K562 (cell line): ENCODE measurements around the gene CCDC87. TPM values are rescaled to one million over a fixed set of nuclear protein-coding genes. Genes with fewer than 3 reads are reported as not detected.
A peak's percentile ranks its signal among the peaks of the same experiment; 100 is the strongest.

Source experiments
- CUX1 ChIP-seq: fragments of 200-800 bp; sonication (Bioruptor generic); IDR thresholded peaks from 2 replicates; pipeline ENCODE4 v1.6.1; 2016; ENCODE audit warnings: missing genetic modification characterization, missing compliant biosample characterization
- MECOM ChIP-seq: fragments of 250-450 bp; sonication (Bioruptor Pico); IDR thresholded peaks from 2 replicates; pipeline ENCODE4 v1.8.0; 2022; ENCODE audit warnings: inconsistent platforms
- MEF2A ChIP-seq: IDR thresholded peaks from 2 replicates; pipeline ENCODE4 v1.6.1; 2011; ENCODE audit warnings: low read depth, mild to moderate bottlenecking, low read length, moderate library complexity; ENCODE audit not compliant: control insufficient read depth
- STAT5B ChIP-seq: fragments of 250-450 bp; sonication (Bioruptor Pico); IDR thresholded peaks from 2 replicates; pipeline ENCODE4 v1.8.0; 2021; ENCODE audit warnings: mild to moderate bottlenecking, inconsistent platforms
- TFAP4 ChIP-seq: sonication (generic); formaldehyde crosslinking; IDR thresholded peaks from 2 replicates; pipeline ENCODE4 v1.8.0; 2022; ENCODE audit warnings: missing genetic modification reagents, mild to moderate bottlenecking, moderate library complexity, borderline replicate concordance
- ZFX ChIP-seq: sonication (generic); formaldehyde crosslinking; IDR thresholded peaks from 2 replicates; pipeline ENCODE4 v1.8.0; 2022; ENCODE audit warnings: mild to moderate bottlenecking, missing genetic modification reagents, moderate library complexity
- ZNF586 ChIP-seq: fragments of 450-650 bp; formaldehyde crosslinking; conservative IDR thresholded peaks from 2 replicates; pipeline ENCODE4 v1.4.0; 2020; ENCODE audit warnings: mild to moderate bottlenecking, moderate library complexity
- polyA plus RNA-seq, 8 experiments: library from polyadenylated mRNA; depleted of rRNA in 4 of 8; stranded (reverse) in 5 of 8; unstranded in 3 of 8; fragments of >200 nt; fragmentation: Nextera tagmentation in 2 of 8; fragmentation: Illumina TruSeq in 1 of 8; extraction: Ambion mirVana in 2 of 8; extraction: Trizol in 1 of 8; gene quantifications; 2 replicates each; pipeline versions ENCODE4 v1.2.1 to v1.2.3, GENCODE V29; 2011 to 2014; ENCODE audit warnings: inconsistent platforms in 1 of 8, missing spikeins in 1 of 8
- total RNA-seq, 7 experiments: library from RNA; depleted of rRNA in 6 of 7; stranded (reverse); fragments of >200 nt in 6 of 7; fragmentation: Illumina TruSeq in 2 of 7; extraction: Trizol in 2 of 7; gene quantifications; 2 replicates each; pipeline versions ENCODE4 v1.2.1 to v1.2.3, GENCODE V29; 2011 to 2021; ENCODE audit warnings: low replicate concordance in 1 of 7
- TF ChIP-seq, protein P1 (sequence below): IDR thresholded peaks from 2 replicates; pipeline ENCODE4 v1.6.1; 2011; ENCODE audit not compliant: insufficient read length; ENCODE audit errors: extremely low read depth
- TF ChIP-seq, protein P2 (sequence below): fragments of 450-650 bp; IDR thresholded peaks from 2 replicates; pipeline ENCODE4 v1.6.1; 2017; ENCODE audit warnings: antibody characterized with exemption, mild to moderate bottlenecking

Gene CCDC87
- total and polyA plus RNA-seq, 9 of the 15 experiments (the other 6 are each of a cell fraction or from before 2014, with no cell fraction given) = 0.03 to 0.44 (median 0.15) TPM; not detected in 1

DNA sequence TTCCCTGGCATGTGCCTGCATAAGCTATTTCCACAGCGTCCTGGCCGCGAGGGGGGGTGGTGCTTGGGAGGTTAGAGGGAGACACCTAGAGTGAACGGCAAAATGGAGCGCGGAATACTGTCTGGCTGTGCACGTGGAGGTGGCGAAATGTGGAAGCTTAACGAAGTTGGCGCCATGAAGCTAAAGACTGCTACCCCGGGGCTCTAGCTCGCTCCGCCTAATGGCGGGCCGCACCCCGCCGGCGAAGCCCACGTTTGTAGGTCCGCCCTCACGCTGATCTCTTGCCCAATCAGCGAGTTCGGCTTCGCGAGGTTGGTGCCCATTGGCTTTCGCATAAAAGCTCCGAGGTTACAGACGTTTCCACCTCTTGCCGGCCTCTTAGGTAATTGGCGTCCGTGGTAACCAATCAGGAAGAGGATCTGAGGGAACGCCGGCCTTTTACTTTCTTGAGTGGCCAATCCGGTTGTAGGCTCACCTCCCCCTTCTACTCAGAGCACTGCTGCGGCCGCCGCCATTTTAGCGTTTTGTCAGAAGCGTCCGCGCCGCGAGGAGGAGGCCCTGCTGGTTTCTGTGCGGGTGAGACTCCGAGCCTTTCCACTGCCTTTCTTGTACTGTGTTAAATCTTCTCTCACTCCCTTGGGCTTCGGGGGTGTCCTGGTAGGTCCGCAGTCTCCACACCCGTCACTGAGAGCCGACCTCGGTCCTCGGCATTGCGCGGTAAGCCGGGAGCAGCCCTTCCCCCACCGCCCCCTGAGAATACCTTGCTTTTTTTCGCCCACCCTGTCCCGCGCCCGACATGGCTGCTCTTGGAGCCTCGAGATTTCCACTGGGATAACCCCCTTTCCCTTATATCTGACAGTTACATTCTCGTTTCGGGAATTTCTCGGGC is 45.6 kb upstream of the CCDC87 start, which contains the start of gene RBM4 (continued):
- peak; percentile 50 for TF ChIP-seq TFAP4 (CRISPR knock-in tag)
- TF ChIP-seq MEF2A = no peak
- peak; percentile 85 for TF ChIP-seq ZFX
- no peak for TF ChIP-seq MECOM (CRISPR knock-in tag)
- no peak for TF ChIP-seq ZNF586
- TF ChIP-seq, protein P1, sequence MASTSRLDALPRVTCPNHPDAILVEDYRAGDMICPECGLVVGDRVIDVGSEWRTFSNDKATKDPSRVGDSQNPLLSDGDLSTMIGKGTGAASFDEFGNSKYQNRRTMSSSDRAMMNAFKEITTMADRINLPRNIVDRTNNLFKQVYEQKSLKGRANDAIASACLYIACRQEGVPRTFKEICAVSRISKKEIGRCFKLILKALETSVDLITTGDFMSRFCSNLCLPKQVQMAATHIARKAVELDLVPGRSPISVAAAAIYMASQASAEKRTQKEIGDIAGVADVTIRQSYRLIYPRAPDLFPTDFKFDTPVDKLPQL = peak; percentile 5
- TF ChIP-seq CUX1 (CRISPR knock-in tag) = peak; percentile 57; the same call in 1 of the 2 replicates
- no peak for TF ChIP-seq STAT5B (CRISPR knock-in tag)
- TF ChIP-seq, protein P2, sequence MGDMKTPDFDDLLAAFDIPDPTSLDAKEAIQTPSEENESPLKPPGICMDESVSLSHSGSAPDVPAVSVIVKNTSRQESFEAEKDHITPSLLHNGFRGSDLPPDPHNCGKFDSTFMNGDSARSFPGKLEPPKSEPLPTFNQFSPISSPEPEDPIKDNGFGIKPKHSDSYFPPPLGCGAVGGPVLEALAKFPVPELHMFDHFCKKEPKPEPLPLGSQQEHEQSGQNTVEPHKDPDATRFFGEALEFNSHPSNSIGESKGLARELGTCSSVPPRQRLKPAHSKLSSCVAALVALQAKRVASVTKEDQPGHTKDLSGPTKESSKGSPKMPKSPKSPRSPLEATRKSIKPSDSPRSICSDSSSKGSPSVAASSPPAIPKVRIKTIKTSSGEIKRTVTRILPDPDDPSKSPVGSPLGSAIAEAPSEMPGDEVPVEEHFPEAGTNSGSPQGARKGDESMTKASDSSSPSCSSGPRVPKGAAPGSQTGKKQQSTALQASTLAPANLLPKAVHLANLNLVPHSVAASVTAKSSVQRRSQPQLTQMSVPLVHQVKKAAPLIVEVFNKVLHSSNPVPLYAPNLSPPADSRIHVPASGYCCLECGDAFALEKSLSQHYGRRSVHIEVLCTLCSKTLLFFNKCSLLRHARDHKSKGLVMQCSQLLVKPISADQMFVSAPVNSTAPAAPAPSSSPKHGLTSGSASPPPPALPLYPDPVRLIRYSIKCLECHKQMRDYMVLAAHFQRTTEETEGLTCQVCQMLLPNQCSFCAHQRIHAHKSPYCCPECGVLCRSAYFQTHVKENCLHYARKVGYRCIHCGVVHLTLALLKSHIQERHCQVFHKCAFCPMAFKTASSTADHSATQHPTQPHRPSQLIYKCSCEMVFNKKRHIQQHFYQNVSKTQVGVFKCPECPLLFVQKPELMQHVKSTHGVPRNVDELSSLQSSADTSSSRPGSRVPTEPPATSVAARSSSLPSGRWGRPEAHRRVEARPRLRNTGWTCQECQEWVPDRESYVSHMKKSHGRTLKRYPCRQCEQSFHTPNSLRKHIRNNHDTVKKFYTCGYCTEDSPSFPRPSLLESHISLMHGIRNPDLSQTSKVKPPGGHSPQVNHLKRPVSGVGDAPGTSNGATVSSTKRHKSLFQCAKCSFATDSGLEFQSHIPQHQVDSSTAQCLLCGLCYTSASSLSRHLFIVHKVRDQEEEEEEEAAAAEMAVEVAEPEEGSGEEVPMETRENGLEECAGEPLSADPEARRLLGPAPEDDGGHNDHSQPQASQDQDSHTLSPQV = peak; percentile 97
